Suprapubic skin (tissue), 3 donors: ENCODE data around the gene RIPOR2.

Experiments used
- CTCF ChIP-seq, 2 donors: fragments of 200-600 bp in 1 of 2; fragments of 450-650 bp in 1 of 2; sonication (generic) in 1 of 2; IDR thresholded peaks; one replicate each; pipeline ENCODE4 v1.5.1; 2016 to 2019; ENCODE audit warnings: antibody characterized with exemption in 2 of 2, mild to moderate bottlenecking in 1 of 2, moderate library complexity in 1 of 2
- EP300 ChIP-seq: sonication (generic); formaldehyde crosslinking; IDR thresholded peaks from one replicate; pipeline ENCODE4 v1.6.1; 2017; ENCODE audit warnings: antibody characterized with exemption
- POLR2A ChIP-seq, 2 donors: fragments of 450-650 bp; IDR thresholded peaks; one replicate each; pipeline ENCODE4 v1.6.1; 2017; ENCODE audit warnings: antibody characterized with exemption in 2 of 2, mild to moderate bottlenecking in 2 of 2, moderate library complexity in 2 of 2

GRCh38 chr6:24897186-24897585 is 38.6 kb downstream of the RIPOR2 start:
- TF ChIP-seq CTCF (IDR thresholded peaks at IDR 0.05) (no peak), EP300 (no peak), POLR2A (IDR thresholded peaks at IDR 0.05) (no peak)
